Liver (tissue), 3 donors: ENCODE data around the gene RAB11A.
A peak's percentile ranks its signal among the peaks of the same experiment; 100 is the strongest.

ENCODE experiments used
- ATF3 ChIP-seq: IDR thresholded peaks from 2 replicates; pipeline ENCODE4 v1.6.1; 2016; ENCODE audit warnings: antibody characterized with exemption
- CTCF ChIP-seq: fragments of 150-350 bp; IDR thresholded peaks from 2 replicates; pipeline ENCODE4 v1.5.1; 2017; ENCODE audit warnings: improper control_type of control experiment, low read depth, low read length; ENCODE audit not compliant: missing input control
- EGR1 ChIP-seq, 2 donors: IDR thresholded peaks; 2 replicates each; pipeline ENCODE4 v1.6.1; 2016 to 2018; ENCODE audit warnings: antibody characterized with exemption in 2 of 2, low read depth in 2 of 2
- GABPA ChIP-seq, 2 donors: IDR thresholded peaks in 1 of 2; conservative IDR thresholded peaks in 1 of 2; 2 replicates each; pipeline ENCODE4 v1.6.1; 2016; ENCODE audit warnings: antibody characterized with exemption in 2 of 2, mild to moderate bottlenecking in 1 of 2, moderate library complexity in 1 of 2
- JUND ChIP-seq, 2 donors: IDR thresholded peaks; 2 replicates each; pipeline ENCODE4 v1.6.1; 2016; ENCODE audit warnings: antibody characterized with exemption in 2 of 2
- REST ChIP-seq: IDR thresholded peaks from 2 replicates; pipeline ENCODE4 v1.6.1; 2016; ENCODE audit warnings: antibody characterized with exemption, mild to moderate bottlenecking
- RXRA ChIP-seq, 2 donors: IDR thresholded peaks; 2 replicates each; pipeline ENCODE4 v1.6.1; 2017 to 2018; ENCODE audit warnings: antibody characterized with exemption in 2 of 2, mild to moderate bottlenecking in 1 of 2
- ZBTB33 ChIP-seq: IDR thresholded peaks from 2 replicates; pipeline ENCODE4 v1.6.1; 2016; ENCODE audit warnings: antibody characterized with exemption
- donor health status: healthy.
- donor health status: healthy.

GRCh38 chr15:65862682-65863081 lies 6.6 kb upstream of the RAB11A start:
- TF ChIP-seq CTCF (peak; percentile 23), JUND (IDR thresholded peaks at IDR 0.05) (no peak), GABPA (IDR thresholded peaks at IDR 0.05 in 1 of 2, conservative IDR thresholded peaks at IDR 0.05 in 1 of 2) (no peak), ZBTB33 (no peak), ATF3 (no peak), EGR1 (IDR thresholded peaks at IDR 0.05; ENCODE audit: low read depth in 2 of 2) (no peak), REST (no peak), RXRA (IDR thresholded peaks at IDR 0.05) (no peak)
